GM18502 (cell line): ENCODE data around the gene PITRM1.
"Not testable (repeated sequence)": the region's sequence is repeated elsewhere in the genome, so short reads cannot be mapped to it uniquely, and the experiment has no call there.

ENCODE experiments used
- ATAC-seq: cut with Tn5 transposase; IDR thresholded peaks from one replicate; pipeline ENCODE4 v1.9.1; 2021; ENCODE audit warnings: mild to moderate bottlenecking; ENCODE audit not compliant: unreplicated experiment, poor library complexity

PITRM1 gene, protein sequence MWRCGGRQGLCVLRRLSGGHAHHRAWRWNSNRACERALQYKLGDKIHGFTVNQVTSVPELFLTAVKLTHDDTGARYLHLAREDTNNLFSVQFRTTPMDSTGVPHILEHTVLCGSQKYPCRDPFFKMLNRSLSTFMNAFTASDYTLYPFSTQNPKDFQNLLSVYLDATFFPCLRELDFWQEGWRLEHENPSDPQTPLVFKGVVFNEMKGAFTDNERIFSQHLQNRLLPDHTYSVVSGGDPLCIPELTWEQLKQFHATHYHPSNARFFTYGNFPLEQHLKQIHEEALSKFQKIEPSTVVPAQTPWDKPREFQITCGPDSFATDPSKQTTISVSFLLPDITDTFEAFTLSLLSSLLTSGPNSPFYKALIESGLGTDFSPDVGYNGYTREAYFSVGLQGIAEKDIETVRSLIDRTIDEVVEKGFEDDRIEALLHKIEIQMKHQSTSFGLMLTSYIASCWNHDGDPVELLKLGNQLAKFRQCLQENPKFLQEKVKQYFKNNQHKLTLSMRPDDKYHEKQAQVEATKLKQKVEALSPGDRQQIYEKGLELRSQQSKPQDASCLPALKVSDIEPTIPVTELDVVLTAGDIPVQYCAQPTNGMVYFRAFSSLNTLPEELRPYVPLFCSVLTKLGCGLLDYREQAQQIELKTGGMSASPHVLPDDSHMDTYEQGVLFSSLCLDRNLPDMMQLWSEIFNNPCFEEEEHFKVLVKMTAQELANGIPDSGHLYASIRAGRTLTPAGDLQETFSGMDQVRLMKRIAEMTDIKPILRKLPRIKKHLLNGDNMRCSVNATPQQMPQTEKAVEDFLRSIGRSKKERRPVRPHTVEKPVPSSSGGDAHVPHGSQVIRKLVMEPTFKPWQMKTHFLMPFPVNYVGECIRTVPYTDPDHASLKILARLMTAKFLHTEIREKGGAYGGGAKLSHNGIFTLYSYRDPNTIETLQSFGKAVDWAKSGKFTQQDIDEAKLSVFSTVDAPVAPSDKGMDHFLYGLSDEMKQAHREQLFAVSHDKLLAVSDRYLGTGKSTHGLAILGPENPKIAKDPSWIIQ

DNA sequence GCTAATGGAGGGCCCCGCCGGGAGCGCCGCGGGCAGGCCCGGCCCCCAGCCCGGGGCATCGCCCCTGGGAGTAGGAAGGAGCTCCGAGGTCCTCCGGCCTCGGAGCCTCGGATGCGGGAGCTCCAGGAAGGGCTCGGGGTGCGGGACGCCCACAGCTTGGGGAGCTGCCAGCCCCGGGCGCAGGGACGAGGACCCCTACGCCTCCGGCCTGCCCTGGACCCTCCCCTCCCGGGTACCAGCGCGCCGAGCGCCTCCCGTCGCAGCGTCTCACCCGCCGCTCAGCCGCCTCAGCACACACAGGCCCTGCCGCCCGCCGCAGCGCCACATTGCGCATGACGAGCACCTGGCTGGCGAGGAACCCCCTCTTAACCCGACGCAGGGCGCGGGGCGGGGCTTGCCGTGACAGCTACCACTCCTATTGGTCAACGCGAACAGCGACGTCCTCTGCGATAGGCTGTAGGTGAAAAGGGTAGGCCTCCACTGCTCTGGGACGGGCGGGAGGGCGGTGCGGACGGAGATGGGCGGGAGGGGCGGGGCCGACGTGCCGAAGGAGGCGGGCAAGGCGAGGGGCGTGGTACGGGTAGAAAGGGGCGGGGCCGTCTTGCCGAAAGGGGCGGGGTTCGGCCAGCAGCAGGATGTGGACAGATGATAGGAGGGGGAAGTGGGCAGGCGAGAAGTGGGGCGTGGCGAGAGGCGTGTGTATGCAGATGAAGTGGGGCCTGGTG, at the start of gene PITRM1:
Gene PITRM1 (minus strand): TSS at position 337 of the 725 bp plus-strand sequence. CDS start 10 bp downstream, at position 327.
- ATAC-seq = peak; percentile 94

DNA sequence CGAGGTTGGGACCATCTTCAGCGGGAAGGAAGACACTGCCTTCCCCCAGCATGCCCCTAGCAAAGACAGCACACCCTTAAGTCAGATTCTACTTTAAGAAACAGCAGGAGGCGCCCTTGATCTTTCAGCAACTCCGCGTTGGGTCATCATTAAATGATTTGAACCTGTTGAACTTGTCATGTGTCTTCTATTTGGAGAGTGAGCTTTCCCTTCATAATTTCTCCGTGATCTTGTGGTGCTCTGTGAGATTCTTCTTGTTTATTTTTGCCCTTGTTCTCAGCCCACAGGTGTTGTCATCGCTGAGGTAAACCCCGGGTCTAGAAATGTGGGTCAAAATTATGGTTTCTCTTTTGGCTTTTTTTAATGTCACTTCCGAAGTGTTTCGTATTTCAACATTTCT, 49.5 kb upstream of the PITRM1 start:
- ATAC-seq = no peak

DNA sequence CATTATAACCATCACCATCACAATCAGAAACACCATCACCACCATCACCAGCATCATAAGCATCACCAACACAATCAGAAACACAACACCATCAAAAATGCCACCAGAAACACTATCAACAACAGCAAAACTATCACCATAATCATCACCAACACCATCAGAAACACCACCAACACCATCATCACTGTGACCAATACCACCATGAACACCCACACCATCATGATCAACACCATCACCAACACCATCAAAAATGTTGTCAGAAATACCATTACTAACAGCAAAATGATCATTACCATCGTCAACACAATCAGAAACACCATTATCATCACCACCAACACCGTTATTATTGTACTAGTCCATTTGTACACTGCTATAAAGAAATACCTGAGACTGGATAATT, 49.0 kb upstream of the PITRM1 start:
- ATAC-seq = not testable (repeated sequence)

DNA sequence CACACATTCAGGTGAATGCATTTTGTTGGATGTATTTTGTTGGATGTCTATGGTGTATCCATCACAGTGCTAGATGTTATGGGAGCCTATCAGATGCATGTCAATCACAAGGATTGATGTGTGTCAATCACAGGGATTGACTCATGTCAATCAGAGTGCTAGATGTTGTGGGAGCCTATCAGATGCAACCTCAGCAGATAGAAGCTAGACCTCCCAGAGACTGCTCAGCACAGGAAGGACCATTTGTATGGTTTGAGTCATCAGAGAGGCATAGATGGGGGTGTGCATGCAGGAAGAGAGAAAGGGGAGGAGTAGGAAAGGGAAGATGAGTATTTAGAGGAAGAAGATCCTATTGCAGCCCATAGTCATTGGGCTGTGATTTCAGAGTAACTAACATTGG, 48.3 kb upstream of the PITRM1 start:
- no peak for ATAC-seq

DNA sequence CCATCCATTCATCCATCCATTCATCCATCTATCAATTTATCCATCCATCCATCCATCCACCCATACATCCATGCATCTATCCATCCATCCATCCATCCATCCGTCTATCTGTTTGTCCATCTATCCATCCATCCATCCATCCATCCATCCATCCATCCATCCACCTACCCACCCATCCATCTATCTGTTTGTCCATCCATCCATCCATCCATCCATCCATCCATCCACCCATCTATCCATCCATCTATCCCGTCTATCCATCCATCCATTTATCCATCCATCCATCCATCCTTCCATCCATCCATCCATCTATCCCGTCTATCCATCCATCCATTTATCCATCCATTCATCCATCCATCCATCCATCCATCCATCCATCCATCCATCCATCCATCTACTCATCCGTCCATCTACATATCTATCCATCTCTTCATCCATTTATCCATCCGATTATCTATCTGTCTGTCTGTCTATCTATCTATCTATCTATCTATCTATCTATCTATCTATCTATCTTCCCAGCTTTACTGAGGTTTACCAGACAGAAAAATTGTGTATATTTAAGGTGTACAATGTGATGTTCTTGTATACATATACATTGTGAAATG, 46.5 kb upstream of the PITRM1 start:
- not testable (repeated sequence) for ATAC-seq

DNA sequence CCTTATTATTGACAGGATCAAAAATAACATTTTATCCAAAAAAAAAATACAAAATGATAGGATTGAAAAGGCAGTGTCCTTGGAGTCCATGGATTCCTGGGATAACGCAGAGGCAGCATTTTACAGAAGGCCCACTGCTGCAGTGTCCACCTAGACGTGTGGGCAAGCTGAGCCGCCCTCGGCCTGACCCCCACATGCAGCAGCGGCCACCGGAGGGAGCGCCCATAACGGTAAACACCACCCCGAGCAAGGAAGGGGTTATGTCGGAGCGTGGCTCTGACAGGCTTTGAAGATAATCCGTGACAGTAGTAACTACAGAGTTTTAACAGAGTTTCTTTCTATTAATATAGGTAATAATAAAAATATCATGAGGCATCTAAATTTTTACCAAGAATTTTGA, 45.3 kb upstream of the PITRM1 start:
- no peak for ATAC-seq

DNA sequence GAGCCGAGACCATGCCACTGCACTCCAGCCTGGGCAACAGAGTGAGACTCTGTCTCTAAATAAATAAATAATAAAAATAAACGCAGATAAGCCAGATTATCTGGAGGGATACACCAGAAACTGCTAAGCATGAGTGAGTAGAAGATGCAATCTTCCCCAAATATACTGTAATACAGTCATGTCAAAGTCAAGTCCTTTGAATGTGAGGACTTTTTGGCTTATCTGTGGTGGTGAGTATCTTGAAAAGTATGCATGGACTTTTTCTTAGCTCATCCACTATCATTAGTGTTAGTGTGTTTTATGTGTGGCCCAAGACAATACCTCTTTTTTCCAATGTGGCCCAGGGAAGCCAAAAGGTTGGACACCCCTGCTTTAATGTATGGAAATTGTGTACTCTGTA, 44.7 kb upstream of the PITRM1 start:
- no peak for ATAC-seq

DNA sequence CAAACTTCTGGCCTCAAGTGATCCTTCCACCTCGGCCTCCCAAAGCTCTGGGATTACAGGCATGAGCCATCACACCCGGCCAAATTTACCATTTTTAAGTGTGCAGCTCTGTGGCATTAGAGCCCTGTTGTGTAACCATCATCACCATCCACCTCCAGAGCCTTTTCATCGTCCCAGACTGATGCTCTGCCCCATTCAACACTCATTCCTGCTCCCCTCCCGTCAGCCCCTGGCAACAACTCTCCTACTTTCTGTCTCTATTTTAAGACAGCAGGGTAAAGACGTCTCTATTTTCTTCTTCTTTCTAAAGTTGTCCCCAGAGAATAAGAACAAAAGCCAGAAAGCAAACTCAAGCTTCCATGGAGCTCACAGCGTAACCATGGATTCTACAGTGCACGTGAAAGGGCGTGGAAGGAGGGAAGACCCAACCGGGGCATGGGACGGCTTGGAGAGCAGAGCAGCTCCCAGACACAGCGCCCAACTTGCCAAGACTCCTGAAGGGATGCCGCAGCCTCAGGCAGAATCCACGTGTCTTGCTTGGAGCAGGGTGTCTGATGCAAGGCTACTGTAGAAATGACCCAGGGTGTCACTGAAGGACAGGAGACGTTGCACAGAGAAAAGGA, 42.7 kb upstream of the PITRM1 start:
- ATAC-seq = no peak

DNA sequence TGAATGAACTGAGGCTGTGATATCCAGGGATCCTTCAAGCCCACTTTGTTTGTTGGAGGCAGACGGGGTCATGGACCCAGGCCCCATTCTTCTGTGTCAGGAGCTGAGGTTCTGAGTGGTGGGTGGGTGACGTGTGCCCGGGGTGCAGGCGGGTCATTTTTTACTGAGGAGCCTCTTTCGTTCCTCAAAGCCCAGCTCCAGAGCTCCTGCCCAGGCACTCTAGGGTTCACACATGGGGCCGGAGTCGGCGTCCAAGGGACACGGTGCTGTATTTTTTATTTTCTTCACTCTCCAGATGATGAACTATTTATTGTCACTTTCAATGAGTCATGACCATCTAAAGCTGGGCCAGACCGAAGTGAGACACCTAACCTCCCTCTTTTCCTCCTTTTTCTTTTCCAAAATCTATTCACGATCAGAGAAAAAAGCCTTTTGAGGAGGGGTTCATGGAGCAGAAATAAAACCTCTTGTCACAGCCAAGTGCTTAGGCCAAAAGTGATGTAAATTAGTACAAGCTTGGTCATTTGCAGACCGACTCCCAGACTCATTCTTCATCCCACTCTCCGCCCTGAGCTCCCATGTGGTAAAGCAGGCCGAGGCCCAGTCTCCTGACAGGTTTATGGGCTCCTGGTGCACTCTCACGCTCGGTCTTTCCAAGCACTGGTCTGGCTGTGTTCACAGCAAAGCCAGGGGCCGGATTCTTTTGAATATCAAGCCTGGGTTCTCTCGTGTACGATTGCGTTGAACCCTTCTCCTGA, 41.4 kb upstream of the PITRM1 start:
- ATAC-seq = no peak

DNA sequence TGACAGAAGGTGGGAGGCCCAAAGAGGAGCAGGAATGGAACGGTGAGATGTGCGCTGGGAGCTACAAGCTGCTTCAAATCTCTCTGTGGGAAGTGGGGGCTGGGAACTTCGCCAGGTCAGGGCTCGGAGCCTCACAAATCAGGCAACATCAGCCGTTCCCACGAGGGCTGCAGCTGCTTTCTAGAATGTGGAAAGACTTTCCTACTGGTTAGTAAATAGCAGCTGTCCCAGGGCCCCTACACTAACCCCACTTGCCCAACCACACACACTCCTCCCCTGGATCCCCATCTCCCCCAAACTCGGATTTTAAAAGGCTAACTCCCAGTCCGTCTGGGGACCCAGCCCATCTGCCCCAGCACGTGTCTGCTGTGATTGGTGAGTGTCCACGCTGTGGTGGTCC, 40.6 kb upstream of the PITRM1 start:
- ATAC-seq = no peak

DNA sequence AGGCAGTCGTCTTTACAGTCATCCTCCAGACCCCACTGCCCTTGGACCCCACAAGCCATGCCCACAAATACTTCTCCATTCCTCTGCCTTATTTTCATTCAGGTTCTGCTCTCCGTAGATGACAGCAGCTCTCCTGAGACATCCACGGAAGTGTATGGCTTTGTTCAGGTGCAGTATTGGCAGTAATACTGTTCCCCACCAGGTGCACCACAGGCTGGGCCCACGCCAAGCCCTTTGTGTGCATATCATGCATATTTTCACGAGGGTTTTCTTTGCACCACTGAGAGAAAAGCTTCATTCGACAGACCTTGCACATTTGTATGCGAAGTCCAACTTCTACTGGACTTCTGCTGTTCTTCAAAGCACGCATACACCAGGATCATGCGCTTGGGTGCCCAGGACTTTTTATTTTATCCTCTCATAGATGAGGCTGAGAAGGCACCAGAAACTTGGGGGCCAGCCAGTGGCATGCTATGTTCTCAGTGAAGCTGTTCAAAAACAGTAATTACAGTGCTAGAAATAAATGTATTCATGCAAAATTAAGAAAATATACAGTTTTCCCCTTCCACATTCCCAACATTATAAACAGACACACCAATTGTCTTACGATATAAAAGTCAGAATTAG, 37.8 kb upstream of the PITRM1 start:
- ATAC-seq = no peak

DNA sequence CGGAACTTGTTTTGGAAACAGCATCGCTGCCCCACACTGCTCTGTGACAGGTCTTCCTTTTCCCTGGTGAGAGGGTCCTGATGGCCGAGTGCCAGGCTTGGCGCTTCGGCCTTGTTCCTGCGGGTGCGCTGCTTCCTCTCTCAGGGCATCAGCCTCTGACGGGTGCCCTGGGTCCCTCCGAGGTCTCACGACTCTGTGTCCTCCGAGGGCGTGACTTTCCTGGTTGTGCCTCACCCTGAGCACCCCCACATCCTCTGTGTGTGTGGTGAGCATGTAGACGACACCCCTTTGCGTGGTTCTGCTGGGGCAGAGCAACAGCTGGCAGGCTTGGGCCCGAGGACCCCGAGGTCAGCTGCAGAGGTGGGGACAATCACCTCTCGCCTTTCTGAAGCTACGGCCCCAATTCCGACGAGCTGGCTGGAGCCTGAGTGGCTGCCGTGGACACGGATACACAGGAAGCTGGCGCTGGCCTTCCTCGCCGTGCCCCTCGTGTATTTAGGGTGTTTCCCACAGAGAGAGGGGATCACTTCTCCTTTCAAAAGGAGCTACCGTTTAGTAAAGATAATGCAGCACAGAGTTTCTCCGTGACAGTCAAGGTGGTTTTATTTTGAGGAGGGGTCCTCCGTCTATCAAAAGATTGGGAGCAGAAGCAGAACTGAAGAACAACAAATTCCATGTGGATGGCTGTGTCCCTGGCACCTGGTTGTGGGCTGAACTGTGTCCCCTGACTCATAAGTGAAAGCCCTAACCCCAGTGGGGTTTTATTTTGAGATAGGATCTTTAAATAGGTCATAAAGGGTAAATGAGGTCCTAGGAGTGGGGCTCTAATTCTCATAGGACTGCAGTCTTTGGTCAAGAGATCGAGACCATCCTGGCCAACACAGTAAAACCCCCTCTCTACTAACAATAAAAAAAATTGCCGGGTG, 36.2 kb upstream of the PITRM1 start:
- ATAC-seq = no peak

DNA sequence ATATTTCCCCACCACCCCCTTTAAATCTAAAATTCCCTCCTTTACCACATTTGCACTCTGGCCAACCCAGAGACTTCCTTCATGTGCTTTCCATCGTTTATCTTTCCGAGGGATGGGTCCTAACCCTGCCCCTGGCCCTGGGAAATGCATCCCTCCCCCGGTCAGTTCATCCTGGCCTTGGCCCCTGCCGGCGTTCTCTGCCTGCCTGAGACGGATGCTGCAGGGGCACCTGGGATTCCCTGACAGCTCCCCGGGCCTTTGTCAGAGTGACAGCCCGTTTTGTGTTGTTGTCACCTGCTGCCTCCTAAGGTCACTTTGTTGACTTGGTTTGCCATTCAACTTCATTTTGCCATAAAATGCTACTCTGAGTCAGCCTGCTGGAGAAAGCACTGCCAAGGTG, 34.8 kb upstream of the PITRM1 start:
- ATAC-seq = no peak

DNA sequence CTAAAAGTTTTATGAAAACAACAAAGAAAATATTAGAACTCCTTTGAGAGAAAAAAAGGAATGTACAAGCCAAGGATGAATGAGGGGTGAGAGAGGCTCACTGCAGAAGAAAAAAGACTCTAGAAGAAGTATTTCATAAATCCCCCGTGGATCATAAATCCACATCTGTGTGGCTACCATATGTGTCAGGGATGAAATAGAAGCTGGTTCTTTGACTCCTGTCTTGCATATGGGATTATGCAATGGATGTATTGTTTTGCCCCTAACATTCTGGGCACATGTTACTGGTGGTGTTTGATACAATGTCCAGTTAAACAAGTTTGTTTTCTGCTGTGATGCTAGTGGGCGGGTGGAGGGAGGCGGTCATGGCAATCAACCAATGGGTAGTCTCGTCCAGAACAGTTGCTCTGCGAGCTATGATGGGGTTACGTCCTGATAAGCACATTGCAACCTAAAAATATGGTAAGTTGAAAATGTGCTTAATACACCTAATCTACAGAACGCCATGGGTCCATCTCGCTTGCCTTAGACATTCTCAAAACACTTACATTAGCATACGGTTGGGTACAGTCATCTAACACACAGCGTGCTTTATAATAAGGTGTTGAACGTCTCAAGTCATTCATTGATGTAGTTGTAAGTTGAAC, 34.1 kb upstream of the PITRM1 start:
- no peak for ATAC-seq

DNA sequence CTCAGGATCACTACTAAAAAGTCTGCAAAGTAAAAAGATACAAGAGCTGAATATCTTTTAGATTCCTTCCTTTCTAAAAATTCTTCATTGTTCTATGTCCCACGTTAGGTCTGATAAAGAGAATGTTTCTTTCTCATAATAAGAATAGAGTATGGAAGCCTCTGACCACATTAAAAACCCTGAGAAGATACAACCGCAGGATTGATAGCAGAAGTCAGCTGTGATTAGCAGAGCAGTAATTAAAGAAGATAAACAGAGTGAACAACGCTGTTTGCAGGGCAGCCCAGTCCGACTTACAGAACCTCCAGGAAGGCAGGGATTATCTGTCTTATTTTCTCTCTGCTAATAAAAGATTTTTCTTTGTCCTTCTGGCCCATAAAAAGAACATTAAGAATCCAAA, 31.4 kb upstream of the PITRM1 start:
- no peak for ATAC-seq

DNA sequence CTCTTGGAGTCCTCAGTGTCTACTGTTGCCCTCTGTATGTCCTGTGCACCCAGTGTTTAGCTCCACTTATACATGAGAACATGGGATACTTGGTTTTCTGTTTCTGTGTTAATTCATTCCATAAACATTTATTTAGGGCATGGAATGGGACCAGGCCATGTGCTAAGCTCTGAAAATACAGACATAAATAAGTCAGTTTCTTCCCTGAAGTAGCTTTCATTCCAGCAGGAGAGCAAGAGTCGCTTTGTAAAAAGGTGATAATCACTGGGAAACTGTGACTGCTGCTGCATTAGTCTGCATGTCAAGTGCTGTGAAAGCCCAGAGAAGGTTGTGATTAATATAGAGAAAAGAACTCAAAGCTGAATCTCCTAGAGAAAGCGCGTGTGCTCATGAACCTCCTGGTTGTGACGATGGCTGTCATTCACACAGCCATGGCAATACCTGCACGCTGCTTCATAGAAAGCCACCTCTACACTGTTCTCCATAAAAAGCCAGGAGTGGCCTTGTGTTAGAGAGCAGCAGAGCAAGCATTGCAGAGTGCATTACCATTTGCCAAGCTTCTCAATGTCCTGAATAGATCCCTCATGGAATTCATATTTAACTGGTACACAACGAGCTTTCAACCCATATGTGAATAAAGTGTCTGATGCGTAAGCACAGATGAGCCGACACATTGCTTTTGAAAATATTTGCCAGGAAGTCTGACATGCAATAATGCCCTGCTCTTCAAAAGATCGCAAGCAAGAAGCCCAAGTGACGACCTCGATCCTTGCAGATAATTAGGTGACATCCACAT, 30.6 kb upstream of the PITRM1 start:
- ATAC-seq = no peak
